Activated CD4-positive, alpha-beta memory T cell treated with anti-CD3 and anti-CD28 coated beads, Interleukin-2, amount 10 ng/mL, durations not matched to agents 7 days and 5 days (primary cell): ENCODE measurements around the gene ADAMTS17. TPM values are rescaled to one million over a fixed set of nuclear protein-coding genes. Genes with fewer than 3 reads are reported as not detected.

Experiments used
- CTCF ChIA-PET: fragments of 350-600 bp; sonication (Branson Sonifier 250); formaldehyde crosslinking; loops from one replicate; lab custom pipeline; 2021; ENCODE audit warnings: antibody characterized with exemption, inconsistent platforms; lab: Charles Lee
- POLR2A ChIA-PET: fragments of 350-600 bp; sonication (Branson Sonifier 250); formaldehyde crosslinking; loops from one replicate; lab custom pipeline; 2021; ENCODE audit warnings: antibody characterized with exemption; lab: Charles Lee
- DNase-seq: peaks from one replicate; pipeline ENCODE4 v3.0.0-alpha.2; 2020
- H3K27ac Mint-ChIP-seq: one replicate; pipeline ENCODE4 v1.8.0; 2021; ENCODE audit warnings: mild to moderate bottlenecking, mixed read lengths
- H3K27me3 Mint-ChIP-seq: one replicate; pipeline ENCODE4 v1.8.0; 2021; ENCODE audit warnings: mixed read lengths
- H3K36me3 Mint-ChIP-seq: one replicate; pipeline ENCODE4 v1.8.0; 2021; ENCODE audit warnings: low read depth, mixed read lengths
- H3K4me1 Mint-ChIP-seq: one replicate; pipeline ENCODE4 v1.8.0; 2021; ENCODE audit warnings: mixed read lengths
- H3K4me3 Mint-ChIP-seq: one replicate; pipeline ENCODE4 v1.8.0; 2021; ENCODE audit warnings: mild to moderate bottlenecking, mixed read lengths
- H3K9me3 Mint-ChIP-seq: one replicate; pipeline ENCODE4 v1.8.0; 2021; ENCODE audit warnings: mixed read lengths
- total RNA-seq, 2 experiments: library from RNA; stranded (reverse); gene quantifications; one replicate each; pipeline ENCODE4 v1.2.3, GENCODE V29; 2021

The ADAMTS17 gene
- total RNA-seq, 2 experiments from 2014 or later, result 0.38 to 0.68 TPM

GRCh38 chr15:100113351-100114080 lies 228.3 kb downstream of the ADAMTS17 start:
- Mint-ChIP-seq H3K27ac (no peak overlapping the region), H3K4me1 (peaks cover 21% of the 10 kb centered on the region), H3K36me3 (no peaks in the 10 kb centered on the region), H3K27me3 (no peaks in the 10 kb centered on the region), H3K4me3 (no peak overlapping the region), H3K9me3 (peaks cover 2% of the 10 kb centered on the region)
- ChIA-PET CTCF (no interaction called here), POLR2A (no interaction called here)
- no peak for DNase-seq

GRCh38 chr15:100112636-100113305 lies 229.0 kb downstream of the ADAMTS17 start:
- no peaks in the 10 kb centered on the region for H3K36me3 Mint-ChIP-seq
- no peak for DNase-seq
- H3K27me3 Mint-ChIP-seq, result no peaks in the 10 kb centered on the region
- peaks cover under 1% of the 10 kb centered on the region for H3K9me3 Mint-ChIP-seq
- H3K4me1 Mint-ChIP-seq, result peaks cover 21% of the 10 kb centered on the region
- ChIA-PET POLR2A (no interaction called here), CTCF (no interaction called here)
- H3K4me3 Mint-ChIP-seq, result no peak overlapping the region
- no peak overlapping the region for H3K27ac Mint-ChIP-seq

GRCh38 chr15:100112061-100112420 lies 229.7 kb downstream of the ADAMTS17 start:
- H3K4me3 Mint-ChIP-seq, result no peak overlapping the region
- H3K4me1 Mint-ChIP-seq, result peaks cover 21% of the 10 kb centered on the region
- ChIA-PET CTCF (interaction anchor here (1.2 kb wide), 1 partner anchor 20 kb away, joined by 3 read pairs; no protein-coding TSS in a partner anchor), POLR2A (no interaction called here)
- no peaks in the 10 kb centered on the region for H3K9me3 Mint-ChIP-seq
- no peak for DNase-seq
- H3K27me3 Mint-ChIP-seq, result no peaks in the 10 kb centered on the region
- H3K36me3 Mint-ChIP-seq, result no peaks in the 10 kb centered on the region
- peak overlapping the region; percentile 85 for H3K27ac Mint-ChIP-seq

GRCh38 chr15:100111125-100112060 lies 230.4 kb downstream of the ADAMTS17 start:
- CTCF ChIA-PET, result interaction anchor here (1.2 kb wide), 1 partner anchor 21 kb away, joined by 3 read pairs; no protein-coding TSS in a partner anchor
- Mint-ChIP-seq H3K4me3 (no peak overlapping the region), H3K27me3 (no peaks in the 10 kb centered on the region), H3K36me3 (no peaks in the 10 kb centered on the region), H3K9me3 (no peaks in the 10 kb centered on the region), H3K27ac (peak overlapping the region; percentile 85), H3K4me1 (peaks cover 21% of the 10 kb centered on the region)
- POLR2A ChIA-PET, result no interaction called here
- DNase-seq, result peak; percentile 44

- peaks cover 21% of the 10 kb centered on the region for H3K4me1 Mint-ChIP-seq
- ChIA-PET CTCF (no interaction called here), POLR2A (no interaction called here)
- no peaks in the 10 kb centered on the region for H3K36me3 Mint-ChIP-seq
- no peak for DNase-seq
- H3K9me3 Mint-ChIP-seq, result no peaks in the 10 kb centered on the region
- H3K27ac Mint-ChIP-seq, result no peak overlapping the region
- no peaks in the 10 kb centered on the region for H3K27me3 Mint-ChIP-seq
- no peak overlapping the region for H3K4me3 Mint-ChIP-seq
These were observed 232.2 kb downstream of the ADAMTS17 start for GRCh38 chr15:100109486-100110035.

- CTCF ChIA-PET, result no interaction called here
- Mint-ChIP-seq H3K27ac (no peak overlapping the region), H3K4me1 (peaks cover 21% of the 10 kb centered on the region)
These were observed 232.9 kb downstream of the ADAMTS17 start for GRCh38 chr15:100108846-100109245.

GRCh38 chr15:100108346-100108745 lies 233.4 kb downstream of the ADAMTS17 start:
- Mint-ChIP-seq H3K9me3 (no peaks in the 10 kb centered on the region), H3K27me3 (no peaks in the 10 kb centered on the region), H3K36me3 (no peaks in the 10 kb centered on the region), H3K4me1 (peaks cover 21% of the 10 kb centered on the region), H3K27ac (no peak overlapping the region), H3K4me3 (no peak overlapping the region)
- POLR2A ChIA-PET, result no interaction called here
- CTCF ChIA-PET, result no interaction called here
- DNase-seq, result no peak

More at GRCh38 chr15:100108846-100109245, 232.9 kb downstream of the ADAMTS17 start:
- no peak for DNase-seq
- H3K4me3 Mint-ChIP-seq, result no peak overlapping the region
- no peaks in the 10 kb centered on the region for H3K9me3 Mint-ChIP-seq
- H3K36me3 Mint-ChIP-seq, result no peaks in the 10 kb centered on the region
- H3K27me3 Mint-ChIP-seq, result no peaks in the 10 kb centered on the region
- POLR2A ChIA-PET, result no interaction called here

GRCh38 chr15:100107606-100108225 lies 234.1 kb downstream of the ADAMTS17 start:
- ChIA-PET CTCF (no interaction called here), POLR2A (no interaction called here)
- DNase-seq, result no peak
- H3K27ac Mint-ChIP-seq, result no peak overlapping the region
- no peaks in the 10 kb centered on the region for H3K9me3 Mint-ChIP-seq
- no peaks in the 10 kb centered on the region for H3K27me3 Mint-ChIP-seq
- H3K36me3 Mint-ChIP-seq, result no peaks in the 10 kb centered on the region
- peaks cover 19% of the 10 kb centered on the region for H3K4me1 Mint-ChIP-seq
- no peak overlapping the region for H3K4me3 Mint-ChIP-seq

GRCh38 chr15:100107151-100107550 lies 234.6 kb downstream of the ADAMTS17 start:
- no peaks in the 10 kb centered on the region for H3K27me3 Mint-ChIP-seq
- H3K4me3 Mint-ChIP-seq, result no peak overlapping the region
- no peak overlapping the region for H3K27ac Mint-ChIP-seq
- no peaks in the 10 kb centered on the region for H3K9me3 Mint-ChIP-seq
- peaks cover 17% of the 10 kb centered on the region for H3K4me1 Mint-ChIP-seq
- DNase-seq, result no peak
- ChIA-PET POLR2A (no interaction called here), CTCF (no interaction called here)
- H3K36me3 Mint-ChIP-seq, result no peaks in the 10 kb centered on the region

GRCh38 chr15:100106732-100107131 lies 235.0 kb downstream of the ADAMTS17 start:
- H3K4me3 Mint-ChIP-seq, result no peak overlapping the region
- no peaks in the 10 kb centered on the region for H3K27me3 Mint-ChIP-seq
- POLR2A ChIA-PET, result no interaction called here
- peaks cover 15% of the 10 kb centered on the region for H3K4me1 Mint-ChIP-seq
- no peaks in the 10 kb centered on the region for H3K9me3 Mint-ChIP-seq
- no peaks in the 10 kb centered on the region for H3K36me3 Mint-ChIP-seq
- CTCF ChIA-PET, result no interaction called here
- no peak for DNase-seq
- no peak overlapping the region for H3K27ac Mint-ChIP-seq

- no peaks in the 10 kb centered on the region for H3K9me3 Mint-ChIP-seq
- ChIA-PET CTCF (no interaction called here), POLR2A (no interaction called here)
- DNase-seq, result no peak
- H3K27ac Mint-ChIP-seq, result no peak overlapping the region
- H3K4me1 Mint-ChIP-seq, result peaks cover 1% of the 10 kb centered on the region
- no peak overlapping the region for H3K4me3 Mint-ChIP-seq
- H3K36me3 Mint-ChIP-seq, result no peaks in the 10 kb centered on the region
- H3K27me3 Mint-ChIP-seq, result no peaks in the 10 kb centered on the region
These were observed 236.7 kb downstream of the ADAMTS17 start for GRCh38 chr15:100105101-100105500.

- POLR2A ChIA-PET, result no interaction called here
- Mint-ChIP-seq H3K27me3 (no peaks in the 10 kb centered on the region), H3K4me1 (peaks cover 1% of the 10 kb centered on the region), H3K9me3 (no peaks in the 10 kb centered on the region), H3K4me3 (no peak overlapping the region), H3K36me3 (no peaks in the 10 kb centered on the region), H3K27ac (no peak overlapping the region)
- CTCF ChIA-PET, result no interaction called here
- DNase-seq, result no peak
These were observed 237.5 kb downstream of the ADAMTS17 start for GRCh38 chr15:100104245-100104644.
